GM12878 (cell line): Measurements from ENCODE around the gene CSAD. TPM values are rescaled to one million over a fixed set of nuclear protein-coding genes. Genes with fewer than 3 reads are reported as not detected.

Source experiments
- ATAC-seq: fragments of 200-7000 bp; cut with Tn5 transposase; 3 replicates; pipeline ENCODE4 v1.9.1; 2020; ENCODE audit warnings: mild to moderate bottlenecking, moderate library complexity
- BruUV-seq: library from RNA; stranded (reverse); fragments of 400-500 nt; replicated peaks from 2 replicates; lab custom pipeline; 2021; lab: Mats Ljungman, UMichigan
- CTCF ChIA-PET: fragments of 300-600 bp; sonication (Branson Sonifier 250); formaldehyde crosslinking; extraction: SDS; loops from one replicate; lab custom pipeline; 2021; ENCODE audit warnings: inconsistent platforms; lab: Yijun Ruan, JAX
- POLR2A ChIA-PET: fragments of 350-600 bp; formaldehyde crosslinking; extraction: SDS; loops from one replicate; lab custom pipeline; 2021; ENCODE audit warnings: inconsistent platforms; lab: Charles Lee
- RAD21 ChIA-PET: fragments of 300-600 bp; sonication (Branson Sonifier 250); formaldehyde crosslinking; loops from one replicate; lab custom pipeline; 2023; ENCODE audit warnings: antibody characterized with exemption; ENCODE audit not compliant: unreplicated experiment; lab: Charles Lee
- SMC1A ChIA-PET: fragments of 300-600 bp; sonication (Branson Sonifier 250); formaldehyde crosslinking; loops from one replicate; lab custom pipeline; 2023; ENCODE audit not compliant: unreplicated experiment, uncharacterized antibody; lab: Charles Lee
- DNase-seq: peaks from one replicate; pipeline ENCODE4 v3.0.0-alpha.2; 2011; ENCODE audit warnings: low read depth, low spot score
- FAIRE-seq: peaks from 3 replicates; lab custom pipeline; 2011; peaks lifted over from hg19 to GRCh38; lab: Jason Lieb, UNC
- H2AFZ ChIP-seq: 2 replicates; pipeline ENCODE4 v1.6.0; 2011; ENCODE audit warnings: low read depth, low read length, control low read depth; ENCODE audit not compliant: control insufficient read depth
- H3K27ac ChIP-seq: 2 replicates; pipeline ENCODE4 v1.5.1; 2011; ENCODE audit warnings: control low read depth; ENCODE audit not compliant: control insufficient read depth, insufficient read depth
- H3K27me3 ChIP-seq, 2 experiments: replicated peaks in 1 of 2; 2 replicates each; pipeline versions ENCODE4 v1.6.0 to v1.6.1; 2011; ENCODE audit warnings: low read length in 1 of 2; ENCODE audit not compliant: control insufficient read depth in 2 of 2, insufficient read depth in 2 of 2
- H3K36me3 ChIP-seq, 2 experiments: 2 replicates each; pipeline ENCODE4 v1.5.1; 2011; ENCODE audit warnings: low read length in 1 of 2; ENCODE audit not compliant: control insufficient read depth in 2 of 2, insufficient read depth in 2 of 2
- H3K4me1 ChIP-seq: 2 replicates; pipeline ENCODE4 v1.6.1; 2011; ENCODE audit warnings: mild to moderate bottlenecking, low read length, moderate library complexity, mixed read lengths; ENCODE audit not compliant: control insufficient read depth, insufficient read depth
- H3K4me2 ChIP-seq: 2 replicates; pipeline ENCODE4 v1.6.0; 2011; ENCODE audit warnings: control low read depth; ENCODE audit not compliant: control insufficient read depth, insufficient read depth
- H3K4me3 ChIP-seq: fragments of 200-600 bp; sonication (generic); 2 replicates; pipeline ENCODE4 v1.5.1; 2016
- H3K79me2 ChIP-seq: 2 replicates; pipeline ENCODE4 v1.6.0; 2011; ENCODE audit warnings: low read length; ENCODE audit not compliant: control insufficient read depth, insufficient read depth
- H3K9ac ChIP-seq: 2 replicates; pipeline ENCODE4 v1.8.0; 2011; ENCODE audit warnings: low read length, control low read depth, mixed read lengths; ENCODE audit not compliant: control insufficient read depth, insufficient read depth
- H3K9me3 ChIP-seq: replicated peaks from 3 replicates; pipeline ENCODE4 v1.5.1; 2011; ENCODE audit warnings: mild to moderate bottlenecking, low read length; ENCODE audit not compliant: control insufficient read depth, insufficient read depth
- H4K20me1 ChIP-seq: 2 replicates; pipeline ENCODE4 v1.6.0; 2011; ENCODE audit not compliant: control insufficient read depth, insufficient read depth
- BHLHE40 ChIP-seq, 2 experiments: fragments of 450-650 bp in 1 of 2; IDR thresholded peaks; 2 replicates each; pipeline ENCODE4 v1.6.1; 2011 to 2017; ENCODE audit warnings: low read depth in 2 of 2, borderline replicate concordance in 1 of 2, improper control_type of control experiment in 1 of 2, low read length in 1 of 2, mild to moderate bottlenecking in 1 of 2
- CREB1 ChIP-seq: IDR thresholded peaks from 2 replicates; pipeline ENCODE4 v1.6.1; 2012; ENCODE audit warnings: low read depth, mild to moderate bottlenecking, inconsistent platforms
- ESRRA ChIP-seq: IDR thresholded peaks from 2 replicates; pipeline ENCODE4 v1.6.1; 2012; ENCODE audit warnings: mild to moderate bottlenecking, low read length, improper control_type of control experiment
- HCFC1 ChIP-seq: fragments of 150-350 bp; IDR thresholded peaks from 2 replicates; pipeline ENCODE4 v1.6.1; 2014; ENCODE audit warnings: low read length
- HDGF ChIP-seq: fragments of 450-650 bp; IDR thresholded peaks from 2 replicates; pipeline ENCODE4 v1.6.1; 2016; ENCODE audit warnings: antibody characterized with exemption
- KLF5 ChIP-seq: fragments of 450-650 bp; IDR thresholded peaks from 2 replicates; pipeline ENCODE4 v1.6.1; 2014; ENCODE audit warnings: mild to moderate bottlenecking; ENCODE audit not compliant: partially characterized antibody
- MYC ChIP-seq: IDR thresholded peaks from 2 replicates; pipeline ENCODE4 v1.6.1; 2011; ENCODE audit warnings: mild to moderate bottlenecking, low read length, moderate library complexity, inconsistent platforms; ENCODE audit not compliant: insufficient read depth, insufficient replicate concordance, insufficient read length, severe bottlenecking
- NRF1 ChIP-seq: conservative IDR thresholded peaks from 2 replicates; pipeline ENCODE4 v1.6.1; 2011; ENCODE audit warnings: mild to moderate bottlenecking, low read depth, low read length, improper control_type of control experiment
- PBX3 ChIP-seq: IDR thresholded peaks from 2 replicates; pipeline ENCODE4 v1.6.1; 2011; ENCODE audit warnings: mild to moderate bottlenecking, low read depth, low read length, moderate library complexity; ENCODE audit not compliant: insufficient replicate concordance
- TCF3 ChIP-seq: IDR thresholded peaks from 2 replicates; pipeline ENCODE4 v1.6.1; 2012; ENCODE audit warnings: low read depth, mild to moderate bottlenecking, low read length, borderline replicate concordance; ENCODE audit not compliant: insufficient read depth
- ZNF207 ChIP-seq: fragments of 450-650 bp; IDR thresholded peaks from 2 replicates; pipeline ENCODE4 v1.6.1; 2014; ENCODE audit warnings: antibody characterized with exemption, mild to moderate bottlenecking, borderline replicate concordance
- WGBS: methylation state at CpG from one replicate; pipeline ENCODE4 v1.1.6; 2016; ENCODE audit warnings: low lambda C conversion rate; ENCODE audit not compliant: insufficient replicate concordance, insufficient coverage; ENCODE audit errors: missing lambda C conversion rate; 5-methylcytosine and 5-hydroxymethylcytosine counted together
- in situ Hi-C: fragments of 300-500 bp; cut with MboI; formaldehyde crosslinking; loops from 9 replicates; pipeline ENCODE4 v1.14.3; 2018; ENCODE audit warnings: mixed read lengths
- intact Hi-C: fragments of 100-400 bp; cut with micrococcal nuclease; formaldehyde crosslinking; loops from one replicate; pipeline ENCODE4 v1.14.2; 2022; ENCODE audit not compliant: unreplicated experiment
- polyA plus RNA-seq, 11 experiments: library from polyadenylated mRNA; depleted of rRNA in 4 of 11; unstranded in 6 of 11; stranded (reverse) in 5 of 11; fragments of >200 nt; fragmentation: Nextera tagmentation in 4 of 11; fragmentation: Illumina TruSeq in 1 of 11; extraction: Ambion mirVana in 4 of 11; extraction: Trizol in 1 of 11; gene quantifications; 1 replicate in 1 of 11; 2 replicates in 10 of 11; pipeline versions ENCODE4 v1.2.1 to v1.2.3, GENCODE V29; 2011 to 2016; ENCODE audit warnings: inconsistent platforms in 2 of 11, missing spikeins in 2 of 11, low read depth in 1 of 11
- total RNA-seq, 4 experiments: library from RNA; depleted of rRNA in 3 of 4; stranded (reverse); fragments of >200 nt in 3 of 4; fragmentation: Illumina TruSeq in 1 of 4; extraction: Trizol in 1 of 4; gene quantifications; 2 replicates each; pipeline versions ENCODE4 v1.2.1 to v1.2.3, GENCODE V29; 2013 to 2021

CSAD gene
- total and polyA plus RNA-seq, 10 of the 15 experiments (the other 5 are each of a cell fraction or from before 2014, with no cell fraction given) = 1.1 to 20.4 (median 6.2) TPM

GRCh38 chr12:53152390-53152789 is 28.3 kb downstream of the CSAD start (continued):
- no peak for TF ChIP-seq PBX3
- TF ChIP-seq TCF3 = no peak
- TF ChIP-seq, all 136 proteins: peak for 0

GRCh38 chr12:53151039-53151438 is 29.7 kb downstream of the CSAD start:
- CTCF ChIA-PET = interaction anchor here (0.5 to 1.1 kb wide), 3 partner anchors 139 to 322 kb away, joined by 3 to 5 read pairs (median 3); no protein-coding TSS in a partner anchor
- H3K9ac ChIP-seq = no peak overlapping the region
- H3K79me2 ChIP-seq = no peaks in the 10 kb centered on the region
- no peaks in the 10 kb centered on the region for H3K4me1 ChIP-seq
- RAD21 ChIA-PET = no interaction called here
- POLR2A ChIA-PET = no interaction called here
- no peak overlapping the region for H3K4me2 ChIP-seq
- no peak overlapping the region for H3K27ac ChIP-seq
- no peaks in the 10 kb centered on the region for H3K27me3 ChIP-seq
- in situ Hi-C loops = no loop called here
- no peak for FAIRE-seq
- no peak for DNase-seq
- SMC1A ChIA-PET = interaction anchor here (0.6 to 1.0 kb wide), 2 partner anchors 22 to 25 kb away, joined by 3 to 4 read pairs; no protein-coding TSS in a partner anchor
- H4K20me1 ChIP-seq = no peaks in the 10 kb centered on the region
- intact Hi-C loops = no loop called here
- H3K4me3 ChIP-seq = no peak overlapping the region
- no peak overlapping the region for H2AFZ ChIP-seq
- BruUV-seq = no TSS peak
- no peaks in the 10 kb centered on the region; the same call in 2 of the 3 replicates for H3K9me3 ChIP-seq
- H3K36me3 ChIP-seq = no peaks in the 10 kb centered on the region
- no peak for ATAC-seq
- no peak for TF ChIP-seq HCFC1
- TF ChIP-seq ZNF207 = no peak
- TF ChIP-seq NRF1 = no peak
- no peak for TF ChIP-seq KLF5
- TF ChIP-seq HDGF = no peak
- no peak for TF ChIP-seq BHLHE40 (IDR thresholded peaks at IDR 0.05; ENCODE audit: borderline replicate concordance in 1 of 2, low read depth in 2 of 2, low read length in 1 of 2)
- TF ChIP-seq CREB1 = no peak
- TF ChIP-seq MYC = no peak
- TF ChIP-seq ESRRA = no peak
- 79% methylated on average over 6 of the region's 6 CpGs for WGBS
